K562 (cell line): ENCODE data around the gene BMP10. TPM values are rescaled to one million over a fixed set of nuclear protein-coding genes. Genes with fewer than 3 reads are reported as not detected.
A peak's percentile ranks its signal among the peaks of the same experiment; 100 is the strongest.

ENCODE experiments used
- CHD4 ChIP-seq: fragments of 200-600 bp; sonication (generic); IDR thresholded peaks from 3 replicates; pipeline ENCODE4 v1.6.1; 2012; ENCODE audit warnings: low read depth, mild to moderate bottlenecking, mixed read lengths, low read length, inconsistent platforms; ENCODE audit not compliant: insufficient read depth, insufficient replicate concordance, poor library complexity, severe bottlenecking
- ETV5 ChIP-seq: sonication (generic); formaldehyde crosslinking; IDR thresholded peaks from 2 replicates; pipeline ENCODE4 v1.4.0; 2020; ENCODE audit warnings: low read depth, mild to moderate bottlenecking, missing genetic modification reagents
- LEF1 ChIP-seq: fragments of 450-650 bp; IDR thresholded peaks from 2 replicates; pipeline ENCODE4 v1.6.1; 2016; ENCODE audit warnings: mild to moderate bottlenecking
- POU5F1 ChIP-seq: fragments of 150-350 bp; IDR thresholded peaks from 2 replicates; pipeline ENCODE4 v1.6.1; 2014; ENCODE audit warnings: borderline replicate concordance, low read length, low read depth, mild to moderate bottlenecking; ENCODE audit not compliant: partially characterized antibody
- RAD21 ChIP-seq, 2 experiments: fragments of 250-450 bp in 1 of 2; fragments of 450-650 bp in 1 of 2; sonication (Bioruptor Pico) in 1 of 2; formaldehyde crosslinking in 1 of 2; IDR thresholded peaks in 1 of 2; conservative IDR thresholded peaks in 1 of 2; 2 replicates each; pipeline versions ENCODE4 v1.4.0 to v1.8.0; 2020 to 2022; ENCODE audit warnings: mild to moderate bottlenecking in 2 of 2, moderate library complexity in 1 of 2
- RUNX1 ChIP-seq: sonication (generic); IDR thresholded peaks from 2 replicates; pipeline ENCODE4 v1.6.1; 2016; ENCODE audit warnings: antibody characterized with exemption, low read depth
- polyA plus RNA-seq, 8 experiments: library from polyadenylated mRNA; depleted of rRNA in 4 of 8; stranded (reverse) in 5 of 8; unstranded in 3 of 8; fragments of >200 nt; fragmentation: Nextera tagmentation in 2 of 8; fragmentation: Illumina TruSeq in 1 of 8; extraction: Ambion mirVana in 2 of 8; extraction: Trizol in 1 of 8; gene quantifications; 2 replicates each; pipeline versions ENCODE4 v1.2.1 to v1.2.3, GENCODE V29; 2011 to 2014; ENCODE audit warnings: inconsistent platforms in 1 of 8, missing spikeins in 1 of 8
- total RNA-seq, 7 experiments: library from RNA; depleted of rRNA in 6 of 7; stranded (reverse); fragments of >200 nt in 6 of 7; fragmentation: Illumina TruSeq in 2 of 7; extraction: Trizol in 2 of 7; gene quantifications; 2 replicates each; pipeline versions ENCODE4 v1.2.1 to v1.2.3, GENCODE V29; 2011 to 2021; ENCODE audit warnings: low replicate concordance in 1 of 7
- TF ChIP-seq, protein P1 (sequence below): fragments of 450-650 bp; conservative IDR thresholded peaks from 2 replicates; pipeline ENCODE4 v1.6.1; 2016; ENCODE audit warnings: missing genetic modification characterization, low read depth, mild to moderate bottlenecking, control low read depth, missing compliant biosample characterization
- TF ChIP-seq, protein P2 (sequence below): fragments of 450-650 bp; conservative IDR thresholded peaks from 2 replicates; pipeline ENCODE4 v1.6.1; 2016; ENCODE audit warnings: missing genetic modification characterization, low read depth, mild to moderate bottlenecking, missing compliant biosample characterization, moderate library complexity
- TF ChIP-seq, protein P3 (sequence below): fragments of 250-450 bp; sonication (Bioruptor Pico); IDR thresholded peaks from 2 replicates; pipeline ENCODE4 v1.5.0; 2020; ENCODE audit warnings: mild to moderate bottlenecking, borderline replicate concordance
- TF ChIP-seq, protein P4 (sequence below), 2 experiments: fragments of 450-650 bp in 1 of 2; sonication (generic) in 1 of 2; formaldehyde crosslinking in 1 of 2; IDR thresholded peaks; 2 replicates each; pipeline versions ENCODE4 v1.7.1 to v1.9.0; 2016 to 2022; ENCODE audit warnings: inconsistent platforms in 1 of 2, mild to moderate bottlenecking in 1 of 2, missing genetic modification reagents in 1 of 2

The BMP10 gene
- total and polyA plus RNA-seq, 9 of the 15 experiments (the other 6 are each of a cell fraction or from before 2014, with no cell fraction given) = 0.11 to 0.91 (median 0.43) TPM

DNA sequence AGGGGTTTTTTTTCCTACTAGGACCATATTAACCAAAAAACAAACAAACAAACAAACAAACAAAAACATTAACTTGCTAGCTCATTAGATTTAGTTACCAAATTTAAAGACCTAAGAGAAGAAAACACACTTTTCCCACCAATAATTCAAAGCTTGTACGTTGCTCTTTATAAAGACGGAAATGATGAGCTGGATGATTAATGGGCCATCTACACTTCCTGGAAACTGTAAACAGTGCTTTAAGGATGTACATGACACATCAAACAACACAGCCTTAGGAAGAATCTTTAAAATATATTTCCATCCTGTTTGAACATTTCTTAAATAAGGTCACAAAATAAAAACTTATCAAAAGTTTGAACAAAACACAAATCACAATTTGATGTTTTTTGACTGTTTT is 982 bp downstream of the BMP10 start (continued):
- TF ChIP-seq, protein P1, sequence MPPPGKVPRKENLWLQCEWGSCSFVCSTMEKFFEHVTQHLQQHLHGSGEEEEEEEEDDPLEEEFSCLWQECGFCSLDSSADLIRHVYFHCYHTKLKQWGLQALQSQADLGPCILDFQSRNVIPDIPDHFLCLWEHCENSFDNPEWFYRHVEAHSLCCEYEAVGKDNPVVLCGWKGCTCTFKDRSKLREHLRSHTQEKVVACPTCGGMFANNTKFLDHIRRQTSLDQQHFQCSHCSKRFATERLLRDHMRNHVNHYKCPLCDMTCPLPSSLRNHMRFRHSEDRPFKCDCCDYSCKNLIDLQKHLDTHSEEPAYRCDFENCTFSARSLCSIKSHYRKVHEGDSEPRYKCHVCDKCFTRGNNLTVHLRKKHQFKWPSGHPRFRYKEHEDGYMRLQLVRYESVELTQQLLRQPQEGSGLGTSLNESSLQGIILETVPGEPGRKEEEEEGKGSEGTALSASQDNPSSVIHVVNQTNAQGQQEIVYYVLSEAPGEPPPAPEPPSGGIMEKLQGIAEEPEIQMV (tag) = no peak
- TF ChIP-seq, protein P2, sequence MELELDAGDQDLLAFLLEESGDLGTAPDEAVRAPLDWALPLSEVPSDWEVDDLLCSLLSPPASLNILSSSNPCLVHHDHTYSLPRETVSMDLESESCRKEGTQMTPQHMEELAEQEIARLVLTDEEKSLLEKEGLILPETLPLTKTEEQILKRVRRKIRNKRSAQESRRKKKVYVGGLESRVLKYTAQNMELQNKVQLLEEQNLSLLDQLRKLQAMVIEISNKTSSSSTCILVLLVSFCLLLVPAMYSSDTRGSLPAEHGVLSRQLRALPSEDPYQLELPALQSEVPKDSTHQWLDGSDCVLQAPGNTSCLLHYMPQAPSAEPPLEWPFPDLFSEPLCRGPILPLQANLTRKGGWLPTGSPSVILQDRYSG (tag) = no peak
- TF ChIP-seq, protein P3, sequence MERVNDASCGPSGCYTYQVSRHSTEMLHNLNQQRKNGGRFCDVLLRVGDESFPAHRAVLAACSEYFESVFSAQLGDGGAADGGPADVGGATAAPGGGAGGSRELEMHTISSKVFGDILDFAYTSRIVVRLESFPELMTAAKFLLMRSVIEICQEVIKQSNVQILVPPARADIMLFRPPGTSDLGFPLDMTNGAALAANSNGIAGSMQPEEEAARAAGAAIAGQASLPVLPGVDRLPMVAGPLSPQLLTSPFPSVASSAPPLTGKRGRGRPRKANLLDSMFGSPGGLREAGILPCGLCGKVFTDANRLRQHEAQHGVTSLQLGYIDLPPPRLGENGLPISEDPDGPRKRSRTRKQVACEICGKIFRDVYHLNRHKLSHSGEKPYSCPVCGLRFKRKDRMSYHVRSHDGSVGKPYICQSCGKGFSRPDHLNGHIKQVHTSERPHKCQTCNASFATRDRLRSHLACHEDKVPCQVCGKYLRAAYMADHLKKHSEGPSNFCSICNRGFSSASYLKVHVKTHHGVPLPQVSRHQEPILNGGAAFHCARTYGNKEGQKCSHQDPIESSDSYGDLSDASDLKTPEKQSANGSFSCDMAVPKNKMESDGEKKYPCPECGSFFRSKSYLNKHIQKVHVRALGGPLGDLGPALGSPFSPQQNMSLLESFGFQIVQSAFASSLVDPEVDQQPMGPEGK = no peak
- TF ChIP-seq POU5F1 = no peak
- TF ChIP-seq RUNX1 = no peak
- TF ChIP-seq, protein P4, sequence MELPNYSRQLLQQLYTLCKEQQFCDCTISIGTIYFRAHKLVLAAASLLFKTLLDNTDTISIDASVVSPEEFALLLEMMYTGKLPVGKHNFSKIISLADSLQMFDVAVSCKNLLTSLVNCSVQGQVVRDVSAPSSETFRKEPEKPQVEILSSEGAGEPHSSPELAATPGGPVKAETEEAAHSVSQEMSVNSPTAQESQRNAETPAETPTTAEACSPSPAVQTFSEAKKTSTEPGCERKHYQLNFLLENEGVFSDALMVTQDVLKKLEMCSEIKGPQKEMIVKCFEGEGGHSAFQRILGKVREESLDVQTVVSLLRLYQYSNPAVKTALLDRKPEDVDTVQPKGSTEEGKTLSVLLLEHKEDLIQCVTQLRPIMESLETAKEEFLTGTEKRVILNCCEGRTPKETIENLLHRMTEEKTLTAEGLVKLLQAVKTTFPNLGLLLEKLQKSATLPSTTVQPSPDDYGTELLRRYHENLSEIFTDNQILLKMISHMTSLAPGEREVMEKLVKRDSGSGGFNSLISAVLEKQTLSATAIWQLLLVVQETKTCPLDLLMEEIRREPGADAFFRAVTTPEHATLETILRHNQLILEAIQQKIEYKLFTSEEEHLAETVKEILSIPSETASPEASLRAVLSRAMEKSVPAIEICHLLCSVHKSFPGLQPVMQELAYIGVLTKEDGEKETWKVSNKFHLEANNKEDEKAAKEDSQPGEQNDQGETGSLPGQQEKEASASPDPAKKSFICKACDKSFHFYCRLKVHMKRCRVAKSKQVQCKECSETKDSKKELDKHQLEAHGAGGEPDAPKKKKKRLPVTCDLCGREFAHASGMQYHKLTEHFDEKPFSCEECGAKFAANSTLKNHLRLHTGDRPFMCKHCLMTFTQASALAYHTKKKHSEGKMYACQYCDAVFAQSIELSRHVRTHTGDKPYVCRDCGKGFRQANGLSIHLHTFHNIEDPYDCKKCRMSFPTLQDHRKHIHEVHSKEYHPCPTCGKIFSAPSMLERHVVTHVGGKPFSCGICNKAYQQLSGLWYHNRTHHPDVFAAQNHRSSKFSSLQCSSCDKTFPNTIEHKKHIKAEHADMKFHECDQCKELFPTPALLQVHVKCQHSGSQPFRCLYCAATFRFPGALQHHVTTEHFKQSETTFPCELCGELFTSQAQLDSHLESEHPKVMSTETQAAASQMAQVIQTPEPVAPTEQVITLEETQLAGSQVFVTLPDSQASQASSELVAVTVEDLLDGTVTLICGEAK (IDR thresholded peaks at IDR 0.05) = peak; percentile 54; the same call in 1 of the 2 replicates
- TF ChIP-seq, protein P4 (CRISPR knock-in tag; IDR thresholded peaks at IDR 0.05) = no peak
- peak; percentile 33; the same call in 1 of the 2 replicates for TF ChIP-seq LEF1
- TF ChIP-seq RAD21 (CRISPR knock-in tag; conservative IDR thresholded peaks at IDR 0.05 in 1 of 2, IDR thresholded peaks at IDR 0.05 in 1 of 2) = no peak
- no peak for TF ChIP-seq ETV5 (CRISPR knock-in tag)
- no peak for TF ChIP-seq CHD4
